ENCODE measurements around the gene ZNF181.
A peak's percentile ranks its signal among the peaks of the same experiment; 100 is the strongest.

DNA sequence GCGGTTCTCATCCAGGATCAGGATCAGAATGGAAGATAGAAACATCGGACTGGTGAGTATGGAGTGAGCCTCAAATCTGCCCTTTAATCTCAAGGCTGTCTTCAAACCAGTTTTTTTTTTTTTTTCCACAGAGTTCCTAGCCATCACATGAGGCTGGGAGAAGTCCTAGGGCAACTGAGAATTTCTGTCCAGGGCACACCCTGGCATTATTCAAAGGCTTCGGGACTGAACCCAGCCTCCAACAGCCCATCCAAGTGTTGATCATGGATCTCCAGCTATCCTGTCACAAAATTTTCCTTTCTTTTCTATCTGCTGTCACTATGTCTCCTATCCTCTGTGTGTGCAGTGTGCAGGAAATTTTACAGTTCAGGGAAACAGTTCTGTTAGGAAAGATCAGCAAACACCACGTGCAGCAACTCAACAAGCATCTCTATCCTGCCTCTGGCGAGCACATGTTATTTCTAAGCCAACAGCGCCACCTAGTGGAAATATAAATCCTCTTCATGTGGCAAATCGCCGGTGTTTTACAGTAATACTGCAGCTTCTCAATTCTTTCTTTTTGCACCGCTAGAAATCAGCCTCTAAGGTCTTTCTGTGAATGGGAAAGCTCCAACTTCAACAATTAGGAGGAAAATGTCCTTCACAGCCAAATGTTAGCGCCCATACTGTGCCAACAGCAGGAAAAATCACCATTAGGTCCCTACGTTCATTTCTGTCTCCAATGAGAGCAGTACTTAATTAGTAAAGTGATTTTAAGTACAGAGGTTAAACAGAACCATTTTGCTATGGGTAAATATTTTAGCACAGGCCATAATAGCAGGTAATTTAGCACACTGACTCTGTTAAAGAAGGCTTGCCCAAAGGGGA, 21.4 kb upstream of the ZNF181 start:
- TF ChIP-seq NR2C2 (CRISPR knock-in tag; IDR thresholded peaks at IDR 0.05): no peak
- TF ChIP-seq, protein P1, sequence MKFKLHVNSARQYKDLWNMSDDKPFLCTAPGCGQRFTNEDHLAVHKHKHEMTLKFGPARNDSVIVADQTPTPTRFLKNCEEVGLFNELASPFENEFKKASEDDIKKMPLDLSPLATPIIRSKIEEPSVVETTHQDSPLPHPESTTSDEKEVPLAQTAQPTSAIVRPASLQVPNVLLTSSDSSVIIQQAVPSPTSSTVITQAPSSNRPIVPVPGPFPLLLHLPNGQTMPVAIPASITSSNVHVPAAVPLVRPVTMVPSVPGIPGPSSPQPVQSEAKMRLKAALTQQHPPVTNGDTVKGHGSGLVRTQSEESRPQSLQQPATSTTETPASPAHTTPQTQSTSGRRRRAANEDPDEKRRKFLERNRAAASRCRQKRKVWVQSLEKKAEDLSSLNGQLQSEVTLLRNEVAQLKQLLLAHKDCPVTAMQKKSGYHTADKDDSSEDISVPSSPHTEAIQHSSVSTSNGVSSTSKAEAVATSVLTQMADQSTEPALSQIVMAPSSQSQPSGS (CRISPR knock-in tag; IDR thresholded peaks at IDR 0.05; ENCODE audit: borderline replicate concordance, low read depth): no peak
- TF ChIP-seq, protein P2, sequence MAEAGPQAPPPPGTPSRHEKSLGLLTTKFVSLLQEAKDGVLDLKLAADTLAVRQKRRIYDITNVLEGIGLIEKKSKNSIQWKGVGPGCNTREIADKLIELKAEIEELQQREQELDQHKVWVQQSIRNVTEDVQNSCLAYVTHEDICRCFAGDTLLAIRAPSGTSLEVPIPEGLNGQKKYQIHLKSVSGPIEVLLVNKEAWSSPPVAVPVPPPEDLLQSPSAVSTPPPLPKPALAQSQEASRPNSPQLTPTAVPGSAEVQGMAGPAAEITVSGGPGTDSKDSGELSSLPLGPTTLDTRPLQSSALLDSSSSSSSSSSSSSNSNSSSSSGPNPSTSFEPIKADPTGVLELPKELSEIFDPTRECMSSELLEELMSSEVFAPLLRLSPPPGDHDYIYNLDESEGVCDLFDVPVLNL (CRISPR knock-in tag; IDR thresholded peaks at IDR 0.05; ENCODE audit: borderline replicate concordance, low read depth): no peak
- TF ChIP-seq, protein P3, sequence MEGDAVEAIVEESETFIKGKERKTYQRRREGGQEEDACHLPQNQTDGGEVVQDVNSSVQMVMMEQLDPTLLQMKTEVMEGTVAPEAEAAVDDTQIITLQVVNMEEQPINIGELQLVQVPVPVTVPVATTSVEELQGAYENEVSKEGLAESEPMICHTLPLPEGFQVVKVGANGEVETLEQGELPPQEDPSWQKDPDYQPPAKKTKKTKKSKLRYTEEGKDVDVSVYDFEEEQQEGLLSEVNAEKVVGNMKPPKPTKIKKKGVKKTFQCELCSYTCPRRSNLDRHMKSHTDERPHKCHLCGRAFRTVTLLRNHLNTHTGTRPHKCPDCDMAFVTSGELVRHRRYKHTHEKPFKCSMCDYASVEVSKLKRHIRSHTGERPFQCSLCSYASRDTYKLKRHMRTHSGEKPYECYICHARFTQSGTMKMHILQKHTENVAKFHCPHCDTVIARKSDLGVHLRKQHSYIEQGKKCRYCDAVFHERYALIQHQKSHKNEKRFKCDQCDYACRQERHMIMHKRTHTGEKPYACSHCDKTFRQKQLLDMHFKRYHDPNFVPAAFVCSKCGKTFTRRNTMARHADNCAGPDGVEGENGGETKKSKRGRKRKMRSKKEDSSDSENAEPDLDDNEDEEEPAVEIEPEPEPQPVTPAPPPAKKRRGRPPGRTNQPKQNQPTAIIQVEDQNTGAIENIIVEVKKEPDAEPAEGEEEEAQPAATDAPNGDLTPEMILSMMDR (IDR thresholded peaks at IDR 0.05): peak; percentile 85
- TF ChIP-seq, protein P4, sequence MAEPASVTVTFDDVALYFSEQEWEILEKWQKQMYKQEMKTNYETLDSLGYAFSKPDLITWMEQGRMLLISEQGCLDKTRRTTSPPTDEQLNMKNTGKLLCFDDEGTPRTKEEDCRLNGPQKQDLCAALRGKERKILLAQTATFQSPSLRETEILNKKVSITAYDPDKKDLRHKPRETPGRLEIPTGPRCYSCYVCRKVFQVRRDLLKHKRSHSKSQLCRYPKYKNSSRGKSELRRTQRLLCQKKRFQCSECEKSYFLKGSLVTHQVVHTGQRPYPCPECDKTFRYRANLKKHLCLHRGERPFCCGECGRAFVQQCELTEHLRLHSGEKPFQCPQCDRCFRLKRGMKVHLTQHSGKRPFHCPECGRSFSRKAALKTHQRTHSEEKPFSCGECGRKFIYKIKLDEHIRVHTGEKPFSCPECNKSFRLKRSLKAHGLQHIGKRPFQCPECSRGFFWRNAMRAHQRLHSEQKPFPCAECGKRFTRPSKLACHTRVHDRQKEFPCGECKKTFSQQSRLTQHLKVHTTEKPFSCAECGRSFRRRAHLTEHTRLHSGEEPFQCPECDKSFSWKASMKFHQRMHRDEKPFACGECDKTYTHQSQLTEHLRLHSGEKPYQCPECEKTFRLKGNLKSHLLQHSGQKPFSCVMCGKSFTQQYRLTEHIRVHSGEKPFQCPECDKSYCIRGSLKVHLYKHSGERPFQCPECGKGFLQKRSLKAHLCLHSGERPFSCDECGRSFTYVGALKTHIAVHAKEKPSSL (CRISPR knock-in tag; conservative IDR thresholded peaks at IDR 0.05): no peak
- no peak for TF ChIP-seq IRF2 (CRISPR knock-in tag; IDR thresholded peaks at IDR 0.05; ENCODE audit: borderline replicate concordance, low read depth)
- no peak for TF ChIP-seq ATF1 (CRISPR knock-in tag; IDR thresholded peaks at IDR 0.05)
- TF ChIP-seq ESRRA (CRISPR knock-in tag; IDR thresholded peaks at IDR 0.05; ENCODE audit: borderline replicate concordance): no peak
- TF ChIP-seq, protein P5, sequence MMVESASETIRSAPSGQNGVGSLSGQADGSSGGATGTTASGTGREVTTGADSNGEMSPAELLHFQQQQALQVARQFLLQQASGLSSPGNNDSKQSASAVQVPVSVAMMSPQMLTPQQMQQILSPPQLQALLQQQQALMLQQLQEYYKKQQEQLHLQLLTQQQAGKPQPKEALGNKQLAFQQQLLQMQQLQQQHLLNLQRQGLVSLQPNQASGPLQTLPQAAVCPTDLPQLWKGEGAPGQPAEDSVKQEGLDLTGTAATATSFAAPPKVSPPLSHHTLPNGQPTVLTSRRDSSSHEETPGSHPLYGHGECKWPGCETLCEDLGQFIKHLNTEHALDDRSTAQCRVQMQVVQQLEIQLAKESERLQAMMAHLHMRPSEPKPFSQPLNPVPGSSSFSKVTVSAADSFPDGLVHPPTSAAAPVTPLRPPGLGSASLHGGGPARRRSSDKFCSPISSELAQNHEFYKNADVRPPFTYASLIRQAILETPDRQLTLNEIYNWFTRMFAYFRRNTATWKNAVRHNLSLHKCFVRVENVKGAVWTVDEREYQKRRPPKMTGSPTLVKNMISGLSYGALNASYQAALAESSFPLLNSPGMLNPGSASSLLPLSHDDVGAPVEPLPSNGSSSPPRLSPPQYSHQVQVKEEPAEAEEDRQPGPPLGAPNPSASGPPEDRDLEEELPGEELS (CRISPR knock-in tag; IDR thresholded peaks at IDR 0.05): no peak
- no peak for TF ChIP-seq JUN (CRISPR knock-in tag; IDR thresholded peaks at IDR 0.05)
- no peak for TF ChIP-seq ZNF416 (CRISPR knock-in tag; IDR thresholded peaks at IDR 0.05)

Measured in WTC11 (cell line).